ENCODE measurements around the gene S100A9. TPM values are rescaled to one million over a fixed set of nuclear protein-coding genes. Genes with fewer than 3 reads are reported as not detected.

The S100A9 gene
- total RNA-seq, 2 experiments from 2014 or later, result 35.3 to 43.6 TPM

DNA sequence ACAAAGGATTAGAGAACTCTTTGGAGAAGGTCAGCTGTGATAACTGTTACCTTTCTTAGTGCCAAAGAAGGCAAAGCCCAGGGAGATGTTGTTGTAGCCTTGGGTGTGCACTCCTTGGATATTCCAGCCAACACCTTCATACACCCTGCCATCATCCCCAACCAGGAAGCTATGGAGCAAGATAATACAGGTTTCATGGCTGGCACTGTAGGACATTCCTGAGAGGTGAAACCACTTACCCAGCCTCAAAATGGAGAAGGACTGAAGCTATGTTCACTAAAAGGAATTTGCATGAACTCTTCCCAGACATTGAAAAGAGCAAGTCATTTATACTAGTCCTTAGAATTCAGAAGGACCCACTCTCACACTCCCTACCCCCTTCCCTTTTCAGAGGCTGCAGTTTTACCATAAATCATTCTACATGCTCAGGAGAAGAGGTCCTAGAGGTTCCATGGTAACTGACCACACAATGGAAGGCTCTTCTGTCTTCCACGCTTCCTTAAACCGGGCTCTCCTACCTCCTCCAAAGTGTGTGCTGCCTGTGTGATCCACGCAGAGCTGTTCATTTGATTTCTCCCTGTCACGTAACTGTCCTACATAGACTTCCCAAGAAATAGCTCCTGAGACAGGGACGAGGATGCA is 14.5 kb upstream of the S100A9 start:
- Mint-ChIP-seq H3K4me3 (no peak overlapping the region), H3K27ac (no peak overlapping the region), H3K9me3 (no peaks in the 10 kb centered on the region), H3K4me1 (ENCODE audit: low read depth) (peaks cover 75% of the 10 kb centered on the region), H3K27me3 (peaks cover 18% of the 10 kb centered on the region), H3K36me3 (ENCODE audit: low read depth) (no peaks in the 10 kb centered on the region)
- Histone ChIP-seq H3K9me3 (ENCODE audit: control insufficient read depth in 1 of 2, insufficient read depth in 1 of 2, low read length in 2 of 2) (no peaks in the 10 kb centered on the region), H3K27me3 (ENCODE audit: control insufficient read depth in 1 of 2, insufficient read depth in 2 of 2, low read length in 2 of 2) (peaks cover 0 to 9% of the 10 kb centered on the region in 2 experiments), H3K36me3 (ENCODE audit: insufficient read depth, low read length) (no peaks in the 10 kb centered on the region), H3K4me3 (ENCODE audit: low read length) (no peak overlapping the region), H3K4me1 (ENCODE audit: insufficient read depth, low read length) (peaks cover 33% of the 10 kb centered on the region), H3K27ac (ENCODE audit: low read depth in 1 of 2, low read length in 2 of 2) (no peak overlapping the region)
- ATAC-seq (ENCODE audit: poor library complexity) (no peak), DNase-seq (no peak)
- CTCF ChIA-PET, result interaction anchor here (1.4 kb wide), 1 partner anchor 9 kb away, joined by 5 read pairs; no protein-coding TSS in a partner anchor
- TF ChIP-seq, protein P1, sequence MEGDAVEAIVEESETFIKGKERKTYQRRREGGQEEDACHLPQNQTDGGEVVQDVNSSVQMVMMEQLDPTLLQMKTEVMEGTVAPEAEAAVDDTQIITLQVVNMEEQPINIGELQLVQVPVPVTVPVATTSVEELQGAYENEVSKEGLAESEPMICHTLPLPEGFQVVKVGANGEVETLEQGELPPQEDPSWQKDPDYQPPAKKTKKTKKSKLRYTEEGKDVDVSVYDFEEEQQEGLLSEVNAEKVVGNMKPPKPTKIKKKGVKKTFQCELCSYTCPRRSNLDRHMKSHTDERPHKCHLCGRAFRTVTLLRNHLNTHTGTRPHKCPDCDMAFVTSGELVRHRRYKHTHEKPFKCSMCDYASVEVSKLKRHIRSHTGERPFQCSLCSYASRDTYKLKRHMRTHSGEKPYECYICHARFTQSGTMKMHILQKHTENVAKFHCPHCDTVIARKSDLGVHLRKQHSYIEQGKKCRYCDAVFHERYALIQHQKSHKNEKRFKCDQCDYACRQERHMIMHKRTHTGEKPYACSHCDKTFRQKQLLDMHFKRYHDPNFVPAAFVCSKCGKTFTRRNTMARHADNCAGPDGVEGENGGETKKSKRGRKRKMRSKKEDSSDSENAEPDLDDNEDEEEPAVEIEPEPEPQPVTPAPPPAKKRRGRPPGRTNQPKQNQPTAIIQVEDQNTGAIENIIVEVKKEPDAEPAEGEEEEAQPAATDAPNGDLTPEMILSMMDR (IDR thresholded peaks at IDR 0.05), result no peak
- POLR2A ChIA-PET, result interaction anchor here (1.2 kb wide), 1 partner anchor 14 kb away, joined by 3 read pairs; the partner anchor contains the start of gene S100A9
- intact Hi-C loops (cut with DNase I, micrococcal nuclease), result no loop called here

- intact Hi-C loops (cut with DNase I, micrococcal nuclease), result no loop called here
- TF ChIP-seq, protein P1 (IDR thresholded peaks at IDR 0.05), result no peak
- DNase-seq, result no peak
- Mint-ChIP-seq H3K36me3 (ENCODE audit: low read depth) (no peaks in the 10 kb centered on the region), H3K4me3 (no peak overlapping the region), H3K4me1 (ENCODE audit: low read depth) (peaks cover 66% of the 10 kb centered on the region), H3K27me3 (peaks cover 22% of the 10 kb centered on the region), H3K9me3 (no peaks in the 10 kb centered on the region), H3K27ac (no peak overlapping the region)
- H3K36me3 ChIP-seq (ENCODE audit: insufficient read depth, low read length), result no peaks in the 10 kb centered on the region
- ChIA-PET POLR2A (no interaction called here), CTCF (no interaction called here)
- H3K27me3 ChIP-seq (ENCODE audit: control insufficient read depth in 1 of 2, insufficient read depth in 2 of 2, low read length in 2 of 2), result peaks cover 0 to 9% of the 10 kb centered on the region in 2 experiments
- no peak for ATAC-seq (ENCODE audit: poor library complexity)
- H3K4me3 ChIP-seq (ENCODE audit: low read length), result no peak overlapping the region
- peaks cover 33% of the 10 kb centered on the region for H3K4me1 ChIP-seq (ENCODE audit: insufficient read depth, low read length)
- no peak overlapping the region for H3K27ac ChIP-seq (ENCODE audit: low read depth in 1 of 2, low read length in 2 of 2)
- no peaks in the 10 kb centered on the region for H3K9me3 ChIP-seq (ENCODE audit: control insufficient read depth in 1 of 2, insufficient read depth in 1 of 2, low read length in 2 of 2)
Observed at GRCh38 chr1:153343811-153344717, 13.6 kb upstream of the S100A9 start.

DNA sequence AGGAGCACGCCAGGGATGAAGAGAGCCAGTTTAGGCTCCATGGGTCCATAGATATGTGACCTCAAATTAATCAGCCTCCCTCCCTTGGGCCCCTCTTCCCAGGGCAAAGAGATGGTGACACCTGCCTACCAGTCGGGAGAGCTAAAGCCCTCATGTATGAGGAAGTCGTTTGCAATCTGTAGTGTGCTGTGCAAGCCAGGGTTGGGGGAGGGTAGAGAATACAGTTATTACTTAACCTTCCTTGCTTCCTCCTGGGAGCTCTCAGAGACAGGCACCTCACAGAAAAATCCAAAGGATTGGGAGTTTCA is 13.0 kb upstream of the S100A9 start:
- H3K36me3 Mint-ChIP-seq (ENCODE audit: low read depth), result no peaks in the 10 kb centered on the region
- no peak for DNase-seq
- Histone ChIP-seq H3K4me1 (ENCODE audit: insufficient read depth, low read length) (peaks cover 33% of the 10 kb centered on the region), H3K27ac (ENCODE audit: low read depth in 1 of 2, low read length in 2 of 2) (no peak overlapping the region), H3K27me3 (ENCODE audit: control insufficient read depth in 1 of 2, insufficient read depth in 2 of 2, low read length in 2 of 2) (peaks cover 0 to 9% of the 10 kb centered on the region in 2 experiments), H3K9me3 (ENCODE audit: control insufficient read depth in 1 of 2, insufficient read depth in 1 of 2, low read length in 2 of 2) (no peaks in the 10 kb centered on the region), H3K4me3 (ENCODE audit: low read length) (no peak overlapping the region), H3K36me3 (ENCODE audit: insufficient read depth, low read length) (no peaks in the 10 kb centered on the region)
- peaks cover 60% of the 10 kb centered on the region for H3K4me1 Mint-ChIP-seq (ENCODE audit: low read depth)
- H3K9me3 Mint-ChIP-seq, result no peaks in the 10 kb centered on the region
- no peak overlapping the region for H3K27ac Mint-ChIP-seq
- H3K4me3 Mint-ChIP-seq, result no peak overlapping the region
- ATAC-seq (ENCODE audit: poor library complexity), result no peak
- POLR2A ChIA-PET, result no interaction called here
- H3K27me3 Mint-ChIP-seq, result peaks cover 27% of the 10 kb centered on the region
- intact Hi-C loops (cut with DNase I, micrococcal nuclease), result no loop called here
- CTCF ChIA-PET, result no interaction called here
- TF ChIP-seq, protein P1 (IDR thresholded peaks at IDR 0.05), result no peak
